22Rv1 (cell line): ENCODE data around the gene OR2AT4.

Experiments used
- CTCF ChIP-seq: fragments of 450-650 bp; IDR thresholded peaks from 2 replicates; pipeline ENCODE4 v1.5.1; 2017; ENCODE audit warnings: mild to moderate bottlenecking
- ZFX ChIP-seq: fragments of 450-650 bp; IDR thresholded peaks from 2 replicates; pipeline ENCODE4 v1.6.1; 2017; ENCODE audit warnings: antibody characterized with exemption, borderline replicate concordance

GRCh38 chr11:75077316-75077715 lies 19.4 kb downstream of the OR2AT4 start:
- TF ChIP-seq CTCF (no peak), ZFX (no peak)
